ENCODE measurements around the gene OR2S2.

GRCh38 chr9:35993976-35994720, 36.2 kb upstream of the OR2S2 start:
- no peak for TF ChIP-seq CTCF (IDR thresholded peaks at IDR 0.05)
- TF ChIP-seq POLR2AphosphoS5 (IDR thresholded peaks at IDR 0.05; ENCODE audit: insufficient read depth in 1 of 2, low read depth in 1 of 2) = no peak

Measured in vagina (tissue), 2 donors.